HFFc6 (cell line): ENCODE data around the gene GRAMD1A. TPM values are rescaled to one million over a fixed set of nuclear protein-coding genes. Genes with fewer than 3 reads are reported as not detected.

Experiments
- DNase-seq: peaks from one replicate; pipeline ENCODE4 v3.0.0-alpha.2; 2018
- H3K27ac Mint-ChIP-seq: 2 replicates; pipeline ENCODE4 v1.8.0; 2020; ENCODE audit warnings: mild to moderate bottlenecking, mixed read lengths
- H3K27me3 Mint-ChIP-seq: 2 replicates; pipeline ENCODE4 v1.8.0; 2021; ENCODE audit warnings: mild to moderate bottlenecking, moderate library complexity, mixed read lengths; ENCODE audit not compliant: insufficient read depth
- H3K36me3 Mint-ChIP-seq: 2 replicates; pipeline ENCODE4 v1.8.0; 2021; ENCODE audit warnings: low read depth, mixed read lengths
- H3K4me1 Mint-ChIP-seq: 2 replicates; pipeline ENCODE4 v1.8.0; 2020; ENCODE audit warnings: low read depth, mixed read lengths
- H3K4me3 Mint-ChIP-seq: 2 replicates; pipeline ENCODE4 v1.8.0; 2020; ENCODE audit warnings: mild to moderate bottlenecking, moderate library complexity, mixed read lengths
- H3K9me3 Mint-ChIP-seq: 2 replicates; pipeline ENCODE4 v1.8.0; 2020; ENCODE audit warnings: mild to moderate bottlenecking, mixed read lengths
- CTCF ChIP-seq: fragments of 200-600 bp; sonication (generic); IDR thresholded peaks from 2 replicates; pipeline ENCODE4 v1.5.0; 2021; ENCODE audit warnings: antibody characterized with exemption, mild to moderate bottlenecking
- long read RNA-seq: library from polyadenylated mRNA; unstranded; transcript quantifications from one replicate; pipeline ENCODE4 v2.0.0, GENCODE V29; 2019
- total RNA-seq, 6 experiments: library from RNA; stranded (reverse); fragmentation: NEBNext Ultra II Directional; extraction: Animal tissue kit (Norgen Biotek cat#: 25700); gene quantifications; 2 replicates in 1 of 6; 3 replicates in 5 of 6; pipeline ENCODE4 v1.2.3, GENCODE V29; 2021

Gene GRAMD1A
- total RNA-seq = 10 to 100 TPM; 48.2 to 51.3 (median 50.0) TPM
- long read RNA-seq, partial matches to known transcripts = 18 of 34 reads
- long read RNA-seq, other reads (novel, unspliced or antisense) = 16 of 34 reads

- H3K9me3 Mint-ChIP-seq = no peaks in the 10 kb centered on the region
- H3K4me1 Mint-ChIP-seq = peaks cover 41% of the 10 kb centered on the region
- peaks cover 16% of the 10 kb centered on the region for H3K36me3 Mint-ChIP-seq
- peak within 1 kb of the TSS; percentile 93 for H3K27ac Mint-ChIP-seq
- peak; percentile 61 for DNase-seq
- no peak for TF ChIP-seq CTCF
- H3K27me3 Mint-ChIP-seq = peaks cover 2% of the 10 kb centered on the region
- H3K4me3 Mint-ChIP-seq = peak within 1 kb of the TSS; percentile 95
Observed at GRCh38 chr19:34999498-35000337, at the start of gene GRAMD1A. GRAMD1A (plus strand) TSS chr19:35000323; CDS start chr19:35000479, 156 bp downstream.

GRCh38 chr19:34953092-34953491 is 47.0 kb upstream of the GRAMD1A start:
- Mint-ChIP-seq H3K9me3 (peaks cover 89% of the 10 kb centered on the region), H3K27ac (no peak overlapping the region), H3K27me3 (peaks cover 1% of the 10 kb centered on the region; the same call in 1 of the 2 replicates), H3K4me3 (no peak overlapping the region), H3K4me1 (peaks cover 7% of the 10 kb centered on the region), H3K36me3 (peaks cover 87% of the 10 kb centered on the region)
- no peak for TF ChIP-seq CTCF
- DNase-seq = no peak

GRCh38 chr19:34957830-34958751 is 42.0 kb upstream of the GRAMD1A start:
- peaks cover 60% of the 10 kb centered on the region for H3K36me3 Mint-ChIP-seq
- H3K4me3 Mint-ChIP-seq = no peak overlapping the region
- no peak for DNase-seq
- H3K4me1 Mint-ChIP-seq = peaks cover 40% of the 10 kb centered on the region
- H3K27ac Mint-ChIP-seq = no peak overlapping the region
- H3K27me3 Mint-ChIP-seq = no peaks in the 10 kb centered on the region
- peaks cover 62% of the 10 kb centered on the region for H3K9me3 Mint-ChIP-seq
- TF ChIP-seq CTCF = no peak

GRCh38 chr19:34959021-34959420 is 41.1 kb upstream of the GRAMD1A start:
- Mint-ChIP-seq H3K27ac (no peak overlapping the region), H3K27me3 (no peaks in the 10 kb centered on the region), H3K4me3 (no peak overlapping the region), H3K9me3 (peaks cover 53% of the 10 kb centered on the region), H3K4me1 (peaks cover 43% of the 10 kb centered on the region), H3K36me3 (peaks cover 51% of the 10 kb centered on the region)
- TF ChIP-seq CTCF = no peak
- DNase-seq = no peak

GRCh38 chr19:34960103-34960805 is 39.9 kb upstream of the GRAMD1A start:
- peak overlapping the region; percentile 68 for H3K4me3 Mint-ChIP-seq
- H3K9me3 Mint-ChIP-seq = peaks cover 47% of the 10 kb centered on the region
- H3K36me3 Mint-ChIP-seq = peaks cover 45% of the 10 kb centered on the region
- H3K27me3 Mint-ChIP-seq = no peaks in the 10 kb centered on the region
- TF ChIP-seq CTCF = no peak
- peak overlapping the region; percentile 81 for H3K27ac Mint-ChIP-seq
- DNase-seq = peak; percentile 92
- H3K4me1 Mint-ChIP-seq = peaks cover 43% of the 10 kb centered on the region
